Measurements from ENCODE around the gene WFIKKN2.

WFIKKN2 gene

GRCh38 chr17:50818261-50818660, 17.1 kb upstream of the WFIKKN2 start:
- H3K4me1 ChIP-seq (ENCODE audit: insufficient read depth, low read length, severe bottlenecking), result no peaks in the 10 kb centered on the region
- TF ChIP-seq EZH2 (IDR thresholded peaks at IDR 0.05; ENCODE audit: borderline replicate concordance, low read length), result no peak
- TF ChIP-seq CTCF (IDR thresholded peaks at IDR 0.05; ENCODE audit: low read length), result no peak
- H3K27ac ChIP-seq (ENCODE audit: low read depth, low read length, poor library complexity, severe bottlenecking), result no peak overlapping the region
- no peak overlapping the region for H3K4me3 ChIP-seq (ENCODE audit: low read depth, low read length, poor library complexity, severe bottlenecking)
- no peak overlapping the region for H3K4me2 ChIP-seq (ENCODE audit: low read length)
- peaks cover 5% of the 10 kb centered on the region for H3K27me3 ChIP-seq (ENCODE audit: insufficient read depth, low read length)
- no peaks in the 10 kb centered on the region for H4K20me1 ChIP-seq (ENCODE audit: insufficient read depth, low read length)
- no peaks in the 10 kb centered on the region for H3F3A ChIP-seq (ENCODE audit: insufficient read depth, low read length)
- no peak overlapping the region for H3K9ac ChIP-seq (ENCODE audit: low read length)
- no peaks in the 10 kb centered on the region for H3K79me2 ChIP-seq (ENCODE audit: insufficient read depth, low read length)
- no peaks in the 10 kb centered on the region for H3K9me3 ChIP-seq (ENCODE audit: low read length)
- H3K9me2 ChIP-seq (ENCODE audit: low read depth, low read length), result no peaks in the 10 kb centered on the region
- no peaks in the 10 kb centered on the region for H3K36me3 ChIP-seq (ENCODE audit: insufficient read depth, low read length)
- H2AFZ ChIP-seq (ENCODE audit: low read length), result no peak overlapping the region

GRCh38 chr17:50818921-50819657, 16.3 kb upstream of the WFIKKN2 start:
- Histone ChIP-seq H3K9me2 (ENCODE audit: low read depth, low read length) (no peaks in the 10 kb centered on the region), H2AFZ (ENCODE audit: low read length) (no peak overlapping the region), H3K27ac (ENCODE audit: low read depth, low read length, poor library complexity, severe bottlenecking) (no peak overlapping the region), H4K20me1 (ENCODE audit: insufficient read depth, low read length) (no peaks in the 10 kb centered on the region), H3K4me3 (ENCODE audit: low read depth, low read length, poor library complexity, severe bottlenecking) (no peak overlapping the region), H3K4me1 (ENCODE audit: insufficient read depth, low read length, severe bottlenecking) (no peaks in the 10 kb centered on the region), H3K9me3 (ENCODE audit: low read length) (no peaks in the 10 kb centered on the region), H3K4me2 (ENCODE audit: low read length) (no peak overlapping the region), H3K27me3 (ENCODE audit: insufficient read depth, low read length) (peaks cover 5% of the 10 kb centered on the region), H3K36me3 (ENCODE audit: insufficient read depth, low read length) (no peaks in the 10 kb centered on the region), H3K79me2 (ENCODE audit: insufficient read depth, low read length) (no peaks in the 10 kb centered on the region), H3F3A (ENCODE audit: insufficient read depth, low read length) (no peaks in the 10 kb centered on the region), H3K9ac (ENCODE audit: low read length) (no peak overlapping the region)
- TF ChIP-seq EZH2 (IDR thresholded peaks at IDR 0.05; ENCODE audit: borderline replicate concordance, low read length) (no peak), CTCF (IDR thresholded peaks at IDR 0.05; ENCODE audit: low read length) (no peak)

DNA sequence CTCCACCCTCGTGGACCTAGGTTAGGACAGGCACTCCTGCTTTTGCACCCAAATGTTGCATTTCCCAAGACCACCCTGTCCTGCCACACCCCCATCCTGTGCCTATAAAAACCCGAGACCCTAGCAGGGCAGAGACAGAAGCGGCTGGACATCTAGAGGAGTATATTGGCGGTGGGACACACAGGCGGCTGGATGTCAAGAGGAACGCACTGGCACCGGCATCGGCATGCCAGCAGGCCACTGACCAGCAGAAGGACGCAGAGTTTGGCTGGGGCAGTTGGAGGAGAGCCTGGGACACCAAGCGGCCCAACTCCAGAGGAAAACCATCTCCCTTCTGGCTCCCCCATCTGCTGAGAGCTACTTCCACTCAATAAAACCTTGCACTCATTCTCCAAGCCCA, 14.7 kb upstream of the WFIKKN2 start:
- no peak overlapping the region for H3K27ac ChIP-seq (ENCODE audit: low read depth, low read length, poor library complexity, severe bottlenecking)
- peaks cover 5% of the 10 kb centered on the region for H3K27me3 ChIP-seq (ENCODE audit: insufficient read depth, low read length)
- H3K79me2 ChIP-seq (ENCODE audit: insufficient read depth, low read length), result no peaks in the 10 kb centered on the region
- no peak overlapping the region for H3K4me3 ChIP-seq (ENCODE audit: low read depth, low read length, poor library complexity, severe bottlenecking)
- no peaks in the 10 kb centered on the region for H3K4me1 ChIP-seq (ENCODE audit: insufficient read depth, low read length, severe bottlenecking)
- H3K9ac ChIP-seq (ENCODE audit: low read length), result no peak overlapping the region
- H3K36me3 ChIP-seq (ENCODE audit: insufficient read depth, low read length), result no peaks in the 10 kb centered on the region
- no peak overlapping the region for H2AFZ ChIP-seq (ENCODE audit: low read length)
- H4K20me1 ChIP-seq (ENCODE audit: insufficient read depth, low read length), result no peaks in the 10 kb centered on the region
- H3K9me3 ChIP-seq (ENCODE audit: low read length), result no peaks in the 10 kb centered on the region
- H3F3A ChIP-seq (ENCODE audit: insufficient read depth, low read length), result no peaks in the 10 kb centered on the region
- no peaks in the 10 kb centered on the region for H3K9me2 ChIP-seq (ENCODE audit: low read depth, low read length)
- TF ChIP-seq CTCF (IDR thresholded peaks at IDR 0.05; ENCODE audit: low read length) (no peak), EZH2 (IDR thresholded peaks at IDR 0.05; ENCODE audit: borderline replicate concordance, low read length) (no peak)
- H3K4me2 ChIP-seq (ENCODE audit: low read length), result no peak overlapping the region

Data from OCI-LY1 (cell line).